ENCODE results near the gene C19orf53.
A peak's percentile ranks its signal among the peaks of the same experiment; 100 is the strongest.
"Not testable (repeated sequence)": the region's sequence is repeated elsewhere in the genome, so short reads cannot be mapped to it uniquely, and the experiment has no call there.

C19orf53 gene

GRCh38 chr19:13764101-13764807 is 10.0 kb upstream of the C19orf53 start, which contains the start of gene MRI1:
MRI1 (plus strand) TSS chr19:13764522; CDS start chr19:13764589, 67 bp downstream.
- peak; percentile 59 for DNase-seq

- peak; percentile 14 for DNase-seq
These were observed 9.3 kb upstream of the C19orf53 start for GRCh38 chr19:13764821-13765394.

- DNase-seq, result no peak
These were observed 8.7 kb upstream of the C19orf53 start for GRCh38 chr19:13765395-13766094.

- DNase-seq, result no peak
These were observed 8.2 kb upstream of the C19orf53 start for GRCh38 chr19:13766095-13766481.

- DNase-seq, result no peak
These were observed 5.7 kb upstream of the C19orf53 start for GRCh38 chr19:13768510-13768909.

GRCh38 chr19:13770013-13770635 is 4.1 kb upstream of the C19orf53 start:
- no peak for DNase-seq

- no peak for DNase-seq
These were observed 4.1 kb downstream of the C19orf53 start for GRCh38 chr19:13778398-13778797.

GRCh38 chr19:13778847-13779246 is 4.6 kb downstream of the C19orf53 start:
- no peak for DNase-seq

- not testable (repeated sequence) for DNase-seq
These were observed 5.5 kb downstream of the C19orf53 start for GRCh38 chr19:13779794-13780193.

GRCh38 chr19:13781547-13781946 is 7.3 kb downstream of the C19orf53 start:
- no peak for DNase-seq

- no peak for DNase-seq
These were observed 8.3 kb downstream of the C19orf53 start for GRCh38 chr19:13782537-13782936.

GRCh38 chr19:13783565-13784500 is 9.6 kb downstream of the C19orf53 start:
- DNase-seq, result no peak

- peak; percentile 66 for DNase-seq
These were observed 10.6 kb downstream of the C19orf53 start for GRCh38 chr19:13784731-13785452.

GRCh38 chr19:13788991-13789390 is 14.7 kb downstream of the C19orf53 start:
- peak; percentile 59 for DNase-seq

GRCh38 chr19:13790354-13790753 is 16.1 kb downstream of the C19orf53 start:
- peak; percentile 80 for DNase-seq

- not testable (repeated sequence) for DNase-seq
These were observed 19.1 kb downstream of the C19orf53 start for GRCh38 chr19:13793317-13793716.

- DNase-seq, result no peak
These were observed 20.1 kb downstream of the C19orf53 start for GRCh38 chr19:13794398-13794756.

GRCh38 chr19:13794757-13795589 is 20.7 kb downstream of the C19orf53 start, which contains the start of gene ZSWIM4:
ZSWIM4 (plus strand) TSS chr19:13795443; CDS start chr19:13795649, 206 bp downstream.
- peak; percentile 97 for DNase-seq

- DNase-seq, result no peak
These were observed 21.5 kb downstream of the C19orf53 start for GRCh38 chr19:13795595-13796300.
